ENCODE data around the gene DNAJC1.

Gene DNAJC1

GRCh38 chr10:22016046-22016705 is 12.6 kb upstream of the DNAJC1 start:
- Histone ChIP-seq H4K12ac (ENCODE audit: low read depth, low read length) (no peak overlapping the region), H3K9ac (ENCODE audit: low read length) (no peak overlapping the region), H3K27ac (ENCODE audit: low read depth, low read length) (no peak overlapping the region), H3K4ac (ENCODE audit: low read depth, low read length) (no peak overlapping the region), H3K79me1 (ENCODE audit: low read length) (no peaks in the 10 kb centered on the region), H2AFZ (ENCODE audit: insufficient read depth, low read length, poor library complexity) (no peak overlapping the region), H4K8ac (ENCODE audit: low read depth, low read length) (no peak overlapping the region), H2AK5ac (ENCODE audit: low read length) (no peak overlapping the region), H3K4me2 (ENCODE audit: low read length) (no peak overlapping the region), H2BK5ac (ENCODE audit: low read depth, low read length, poor library complexity) (no peak overlapping the region), H3K27me3 (ENCODE audit: insufficient read depth, low read length) (no peaks in the 10 kb centered on the region), H3K23ac (ENCODE audit: low read length) (no peak overlapping the region), H3K14ac (ENCODE audit: low read length) (no peak overlapping the region), H4K91ac (ENCODE audit: low read depth, low read length) (no peak overlapping the region), H3K36me3 (ENCODE audit: control insufficient read depth in 1 of 2, insufficient read depth in 2 of 2, low read length in 2 of 2) (no peaks in the 10 kb centered on the region), H3K4me1 (ENCODE audit: control insufficient read depth in 1 of 2, insufficient read depth in 2 of 2, low read length in 2 of 2) (no peaks in the 10 kb centered on the region), H2BK120ac (ENCODE audit: insufficient read depth, low read length, poor library complexity) (no peak overlapping the region), H3K9me3 (ENCODE audit: insufficient read depth, low read depth, low read length) (peaks cover 2% of the 10 kb centered on the region), H2BK12ac (ENCODE audit: low read length) (no peak overlapping the region), H3K79me2 (ENCODE audit: control insufficient read depth, insufficient read depth, low read length, poor library complexity) (no peaks in the 10 kb centered on the region), H3K4me3 (ENCODE audit: low read depth, low read length) (no peak overlapping the region), H3K18ac (ENCODE audit: low read length) (no peak overlapping the region)
- DNase-seq = no peak
- no CpG with 5 or more reads among the region's 5 CpGs for WGBS (ENCODE audit: extremely low coverage, insufficient coverage, insufficient read length)

GRCh38 chr10:22010973-22011408 is 7.5 kb upstream of the DNAJC1 start:
- Histone ChIP-seq H3K14ac (ENCODE audit: low read length) (no peak overlapping the region), H3K9me3 (ENCODE audit: insufficient read depth, low read depth, low read length) (no peaks in the 10 kb centered on the region), H4K91ac (ENCODE audit: low read depth, low read length) (no peak overlapping the region), H3K4me2 (ENCODE audit: low read length) (no peak overlapping the region), H2AFZ (ENCODE audit: insufficient read depth, low read length, poor library complexity) (no peak overlapping the region), H2AK5ac (ENCODE audit: low read length) (no peak overlapping the region), H3K18ac (ENCODE audit: low read length) (no peak overlapping the region), H3K4me3 (ENCODE audit: low read depth, low read length) (no peak overlapping the region), H4K8ac (ENCODE audit: low read depth, low read length) (no peak overlapping the region), H3K4ac (ENCODE audit: low read depth, low read length) (no peak overlapping the region), H3K79me2 (ENCODE audit: control insufficient read depth, insufficient read depth, low read length, poor library complexity) (no peaks in the 10 kb centered on the region), H3K36me3 (ENCODE audit: control insufficient read depth in 1 of 2, insufficient read depth in 2 of 2, low read length in 2 of 2) (no peaks in the 10 kb centered on the region), H2BK120ac (ENCODE audit: insufficient read depth, low read length, poor library complexity) (no peak overlapping the region), H3K23ac (ENCODE audit: low read length) (no peak overlapping the region), H4K12ac (ENCODE audit: low read depth, low read length) (no peak overlapping the region), H3K4me1 (ENCODE audit: control insufficient read depth in 1 of 2, insufficient read depth in 2 of 2, low read length in 2 of 2) (no peaks in the 10 kb centered on the region), H2BK5ac (ENCODE audit: low read depth, low read length, poor library complexity) (no peak overlapping the region), H3K79me1 (ENCODE audit: low read length) (no peaks in the 10 kb centered on the region), H3K27ac (ENCODE audit: low read depth, low read length) (no peak overlapping the region), H3K9ac (ENCODE audit: low read length) (no peak overlapping the region), H3K27me3 (ENCODE audit: insufficient read depth, low read length) (no peaks in the 10 kb centered on the region), H2BK12ac (ENCODE audit: low read length) (no peak overlapping the region)
- DNase-seq = peak in 1 of 2 donors; percentile 67
- WGBS (ENCODE audit: extremely low coverage, insufficient coverage, insufficient read length) = no CpG with 5 or more reads among the region's 1 CpG

- no peak overlapping the region for H2BK12ac ChIP-seq (ENCODE audit: low read length)
- H2BK5ac ChIP-seq (ENCODE audit: low read depth, low read length, poor library complexity) = no peak overlapping the region
- no peaks in the 10 kb centered on the region for H3K79me2 ChIP-seq (ENCODE audit: control insufficient read depth, insufficient read depth, low read length, poor library complexity)
- H3K36me3 ChIP-seq (ENCODE audit: control insufficient read depth in 1 of 2, insufficient read depth in 2 of 2, low read length in 2 of 2) = no peaks in the 10 kb centered on the region
- H3K79me1 ChIP-seq (ENCODE audit: low read length) = no peaks in the 10 kb centered on the region
- no peak overlapping the region for H3K18ac ChIP-seq (ENCODE audit: low read length)
- no peak overlapping the region for H3K9ac ChIP-seq (ENCODE audit: low read length)
- no peak for DNase-seq
- H3K4me3 ChIP-seq (ENCODE audit: low read depth, low read length) = no peak overlapping the region
- no peaks in the 10 kb centered on the region for H3K27me3 ChIP-seq (ENCODE audit: insufficient read depth, low read length)
- no peak overlapping the region for H3K4ac ChIP-seq (ENCODE audit: low read depth, low read length)
- no peak overlapping the region for H2AFZ ChIP-seq (ENCODE audit: insufficient read depth, low read length, poor library complexity)
- H3K23ac ChIP-seq (ENCODE audit: low read length) = no peak overlapping the region
- H3K14ac ChIP-seq (ENCODE audit: low read length) = no peak overlapping the region
- no CpG with 5 or more reads among the region's 4 CpGs for WGBS (ENCODE audit: extremely low coverage, insufficient coverage, insufficient read length)
- no peak overlapping the region for H2AK5ac ChIP-seq (ENCODE audit: low read length)
- H3K9me3 ChIP-seq (ENCODE audit: insufficient read depth, low read depth, low read length) = no peaks in the 10 kb centered on the region
- no peaks in the 10 kb centered on the region for H3K4me1 ChIP-seq (ENCODE audit: control insufficient read depth in 1 of 2, insufficient read depth in 2 of 2, low read length in 2 of 2)
- H4K8ac ChIP-seq (ENCODE audit: low read depth, low read length) = no peak overlapping the region
- H3K27ac ChIP-seq (ENCODE audit: low read depth, low read length) = no peak overlapping the region
- H2BK120ac ChIP-seq (ENCODE audit: insufficient read depth, low read length, poor library complexity) = no peak overlapping the region
- H4K91ac ChIP-seq (ENCODE audit: low read depth, low read length) = no peak overlapping the region
- no peak overlapping the region for H4K12ac ChIP-seq (ENCODE audit: low read depth, low read length)
- no peak overlapping the region for H3K4me2 ChIP-seq (ENCODE audit: low read length)
Observed at GRCh38 chr10:22010539-22010938, 7.0 kb upstream of the DNAJC1 start.

- no peak for DNase-seq
- Histone ChIP-seq H3K9me3 (ENCODE audit: insufficient read depth, low read depth, low read length) (no peaks in the 10 kb centered on the region), H2BK12ac (ENCODE audit: low read length) (no peak overlapping the region), H3K36me3 (ENCODE audit: control insufficient read depth in 1 of 2, insufficient read depth in 2 of 2, low read length in 2 of 2) (no peaks in the 10 kb centered on the region), H3K4ac (ENCODE audit: low read depth, low read length) (no peak overlapping the region), H2BK120ac (ENCODE audit: insufficient read depth, low read length, poor library complexity) (no peak overlapping the region), H3K4me2 (ENCODE audit: low read length) (no peak overlapping the region), H2AFZ (ENCODE audit: insufficient read depth, low read length, poor library complexity) (no peak overlapping the region), H2AK5ac (ENCODE audit: low read length) (no peak overlapping the region), H3K23ac (ENCODE audit: low read length) (no peak overlapping the region), H3K14ac (ENCODE audit: low read length) (no peak overlapping the region), H3K27me3 (ENCODE audit: insufficient read depth, low read length) (no peaks in the 10 kb centered on the region), H3K4me1 (ENCODE audit: control insufficient read depth in 1 of 2, insufficient read depth in 2 of 2, low read length in 2 of 2) (no peaks in the 10 kb centered on the region), H3K79me2 (ENCODE audit: control insufficient read depth, insufficient read depth, low read length, poor library complexity) (peaks cover 3% of the 10 kb centered on the region), H4K12ac (ENCODE audit: low read depth, low read length) (no peak overlapping the region), H4K8ac (ENCODE audit: low read depth, low read length) (no peak overlapping the region), H3K27ac (ENCODE audit: low read depth, low read length) (no peak overlapping the region), H2BK5ac (ENCODE audit: low read depth, low read length, poor library complexity) (no peak overlapping the region), H4K91ac (ENCODE audit: low read depth, low read length) (no peak overlapping the region), H3K9ac (ENCODE audit: low read length) (no peak overlapping the region), H3K18ac (ENCODE audit: low read length) (no peak overlapping the region), H3K79me1 (ENCODE audit: low read length) (peaks cover 9% of the 10 kb centered on the region), H3K4me3 (ENCODE audit: low read depth, low read length) (no peak overlapping the region)
Observed at GRCh38 chr10:22006379-22006884, 2.9 kb upstream of the DNAJC1 start.
